ENCODE measurements around the gene INPP5F. TPM values are rescaled to one million over a fixed set of nuclear protein-coding genes. Genes with fewer than 3 reads are reported as not detected.
"Not testable (repeated sequence)": the region's sequence is repeated elsewhere in the genome, so short reads cannot be mapped to it uniquely, and the experiment has no call there.

Gene INPP5F
- total RNA-seq, 4 donors from 2014 or later, result 22.7 to 39.8 (median 36.4) TPM

GRCh38 chr10:119772334-119772733, 46.5 kb downstream of the INPP5F start:
- 92 to 94% methylated on average over 4 of the region's 4 CpGs for WGBS, 2 donors
- peaks cover 0 to 25% (median 7%) of the 10 kb centered on the region in 4 donors for H3K4me1 ChIP-seq
- H3K36me3 ChIP-seq, result peaks cover 0 to 4% (median 0%) of the 10 kb centered on the region in 3 donors
- no peak overlapping the region for H3K4me3 ChIP-seq
- DNase-seq (ENCODE audit: low spot score in 2 of 2), result no peak
- TF ChIP-seq EP300 (IDR thresholded peaks at IDR 0.05) (no peak), POLR2A (IDR thresholded peaks at IDR 0.05) (no peak), CTCF (IDR thresholded peaks at IDR 0.05) (no peak)
- no peak overlapping the region for H3K27ac ChIP-seq
- H3K27me3 ChIP-seq, result no peaks in the 10 kb centered on the region
- H3K9me3 ChIP-seq, result no peaks in the 10 kb centered on the region

- WGBS, 2 donors, result 98% methylated on average over 3 of the region's 3 CpGs
- not testable (repeated sequence) for DNase-seq (ENCODE audit: low spot score in 2 of 2)
Observed at GRCh38 chr10:119773041-119773440, 47.2 kb downstream of the INPP5F start.

GRCh38 chr10:119775529-119775928, 49.7 kb downstream of the INPP5F start:
- no peaks in the 10 kb centered on the region for H3K27me3 ChIP-seq
- peaks cover 0 to 4% (median 0%) of the 10 kb centered on the region in 3 donors for H3K36me3 ChIP-seq
- TF ChIP-seq POLR2A (IDR thresholded peaks at IDR 0.05) (no peak), EP300 (IDR thresholded peaks at IDR 0.05) (no peak), CTCF (IDR thresholded peaks at IDR 0.05) (no peak)
- H3K4me3 ChIP-seq, result no peak overlapping the region
- no peaks in the 10 kb centered on the region for H3K9me3 ChIP-seq
- H3K27ac ChIP-seq, result no peak overlapping the region
- WGBS, 2 donors, result 68 to 73% methylated on average over 1 of the region's 1 CpG
- peaks cover 0 to 10% (median 3%) of the 10 kb centered on the region in 4 donors for H3K4me1 ChIP-seq
- no peak for DNase-seq (ENCODE audit: low spot score in 2 of 2)

More at GRCh38 chr10:119773041-119773440, 47.2 kb downstream of the INPP5F start:
- H3K4me1 ChIP-seq, result peaks cover 0 to 21% (median 7%) of the 10 kb centered on the region in 4 donors
- H3K36me3 ChIP-seq, H3K4me3 ChIP-seq, H3K27ac ChIP-seq, H3K27me3 ChIP-seq, H3K9me3 ChIP-seq: not testable (repeated sequence)

GRCh38 chr10:119776536-119776935, 50.7 kb downstream of the INPP5F start:
- no peak overlapping the region for H3K27ac ChIP-seq
- no peaks in the 10 kb centered on the region for H3K9me3 ChIP-seq
- H3K4me3 ChIP-seq, result no peak overlapping the region
- DNase-seq (ENCODE audit: low spot score in 2 of 2), result no peak
- no peaks in the 10 kb centered on the region for H3K4me1 ChIP-seq
- no peak for TF ChIP-seq POLR2A (IDR thresholded peaks at IDR 0.05)
- no peak for TF ChIP-seq EP300 (IDR thresholded peaks at IDR 0.05)
- no peak for TF ChIP-seq CTCF (IDR thresholded peaks at IDR 0.05)
- H3K36me3 ChIP-seq, result peaks cover 0 to 4% (median 0%) of the 10 kb centered on the region in 3 donors
- 89 to 93% methylated on average over 1 of the region's 1 CpG for WGBS, 2 donors
- H3K27me3 ChIP-seq, result no peaks in the 10 kb centered on the region

- no peak overlapping the region for H3K4me3 ChIP-seq
- TF ChIP-seq POLR2A (IDR thresholded peaks at IDR 0.05), result no peak
- TF ChIP-seq CTCF (IDR thresholded peaks at IDR 0.05), result no peak
- TF ChIP-seq EP300 (IDR thresholded peaks at IDR 0.05), result no peak
- H3K27me3 ChIP-seq, result no peaks in the 10 kb centered on the region
- no peaks in the 10 kb centered on the region for H3K9me3 ChIP-seq
- no peak overlapping the region for H3K27ac ChIP-seq
- DNase-seq (ENCODE audit: low spot score in 2 of 2), result no peak
- H3K4me1 ChIP-seq, result no peaks in the 10 kb centered on the region
- peaks cover 0 to 4% (median 0%) of the 10 kb centered on the region in 3 donors for H3K36me3 ChIP-seq
- WGBS, 2 donors, result 92 to 94% methylated on average over 3 of the region's 3 CpGs
Observed at GRCh38 chr10:119777686-119778085, 51.8 kb downstream of the INPP5F start.

All from tibial nerve (tissue), 4 donors.